ENCODE results near the gene FBXO22.

GRCh38 chr15:75923756-75924155 is 20.1 kb downstream of the FBXO22 start:
- TF ChIP-seq CTCF (IDR thresholded peaks at IDR 0.05; ENCODE audit: low read length) (no peak), EZH2 (IDR thresholded peaks at IDR 0.05; ENCODE audit: borderline replicate concordance, low read length) (no peak)

Measured in OCI-LY1 (cell line).